ENCODE results near the gene ZNF485.
"Not testable (repeated sequence)": the region's sequence is repeated elsewhere in the genome, so short reads cannot be mapped to it uniquely, and the experiment has no call there.

The ZNF485 gene

GRCh38 chr10:43591303-43591904 lies 14.8 kb upstream of the ZNF485 start:
- Mint-ChIP-seq H3K4me3 (no peak overlapping the region), H3K27me3 (peaks cover 9% of the 10 kb centered on the region), H3K36me3 (ENCODE audit: low read depth) (no peaks in the 10 kb centered on the region), H3K9me3 (peaks cover 14% of the 10 kb centered on the region), H3K27ac (no peak overlapping the region), H3K4me1 (ENCODE audit: low read depth) (peaks cover 25% of the 10 kb centered on the region)

- peaks cover 4% of the 10 kb centered on the region for H3K27me3 Mint-ChIP-seq
- peaks cover 14% of the 10 kb centered on the region for H3K9me3 Mint-ChIP-seq
- peaks cover 31% of the 10 kb centered on the region for H3K4me1 Mint-ChIP-seq (ENCODE audit: low read depth)
- H3K36me3 Mint-ChIP-seq (ENCODE audit: low read depth), result no peaks in the 10 kb centered on the region
- peak overlapping the region; percentile 75 for H3K4me3 Mint-ChIP-seq
- peak overlapping the region; percentile 73 for H3K27ac Mint-ChIP-seq
These were observed 11.2 kb upstream of the ZNF485 start for GRCh38 chr10:43594944-43595589.

GRCh38 chr10:43595739-43596298 lies 10.4 kb upstream of the ZNF485 start:
- Mint-ChIP-seq H3K36me3 (ENCODE audit: low read depth) (no peaks in the 10 kb centered on the region), H3K27ac (peak overlapping the region; percentile 73), H3K4me1 (ENCODE audit: low read depth) (peaks cover 31% of the 10 kb centered on the region), H3K4me3 (peak overlapping the region; percentile 75), H3K27me3 (peaks cover 4% of the 10 kb centered on the region), H3K9me3 (peaks cover 14% of the 10 kb centered on the region)

- peaks cover 14% of the 10 kb centered on the region for H3K9me3 Mint-ChIP-seq
- H3K27ac Mint-ChIP-seq, result no peak overlapping the region
- H3K27me3 Mint-ChIP-seq, result peaks cover 4% of the 10 kb centered on the region
- no peaks in the 10 kb centered on the region for H3K36me3 Mint-ChIP-seq (ENCODE audit: low read depth)
- peaks cover 31% of the 10 kb centered on the region for H3K4me1 Mint-ChIP-seq (ENCODE audit: low read depth)
- no peak overlapping the region for H3K4me3 Mint-ChIP-seq
These were observed 9.7 kb upstream of the ZNF485 start for GRCh38 chr10:43596546-43596945.

GRCh38 chr10:43598446-43598845 lies 7.8 kb upstream of the ZNF485 start:
- Mint-ChIP-seq H3K9me3 (peaks cover 10% of the 10 kb centered on the region), H3K27ac (no peak overlapping the region), H3K4me3 (no peak overlapping the region), H3K36me3 (ENCODE audit: low read depth) (no peaks in the 10 kb centered on the region), H3K27me3 (peaks cover 9% of the 10 kb centered on the region), H3K4me1 (ENCODE audit: low read depth) (peaks cover 31% of the 10 kb centered on the region)

- H3K4me3 Mint-ChIP-seq, result no peak overlapping the region
- H3K9me3 Mint-ChIP-seq, result peaks cover 5% of the 10 kb centered on the region
- peaks cover 26% of the 10 kb centered on the region for H3K4me1 Mint-ChIP-seq (ENCODE audit: low read depth)
- peaks cover 5% of the 10 kb centered on the region for H3K27me3 Mint-ChIP-seq
- H3K36me3 Mint-ChIP-seq (ENCODE audit: low read depth), result no peaks in the 10 kb centered on the region
- no peak overlapping the region for H3K27ac Mint-ChIP-seq
These were observed 6.9 kb upstream of the ZNF485 start for GRCh38 chr10:43599333-43599732.

GRCh38 chr10:43601576-43601975 lies 4.7 kb upstream of the ZNF485 start:
- peaks cover 11% of the 10 kb centered on the region for H3K4me1 Mint-ChIP-seq (ENCODE audit: low read depth)
- not testable (repeated sequence) for H3K4me3 Mint-ChIP-seq; H3K27ac Mint-ChIP-seq; H3K9me3 Mint-ChIP-seq; H3K36me3 Mint-ChIP-seq (ENCODE audit: low read depth); H3K27me3 Mint-ChIP-seq

- H3K9me3 Mint-ChIP-seq, result peaks cover 13% of the 10 kb centered on the region
- peaks cover 40% of the 10 kb centered on the region for H3K36me3 Mint-ChIP-seq (ENCODE audit: low read depth)
- H3K4me1 Mint-ChIP-seq (ENCODE audit: low read depth), result peaks cover 43% of the 10 kb centered on the region
- peak overlapping the region; percentile 32 for H3K27ac Mint-ChIP-seq
- H3K27me3 Mint-ChIP-seq, result peaks cover 5% of the 10 kb centered on the region
- peak overlapping the region; percentile 87 for H3K4me3 Mint-ChIP-seq
These were observed 352 bp upstream of the ZNF485 start for GRCh38 chr10:43605850-43606322.

GRCh38 chr10:43607199-43607573 lies 948 bp downstream of the ZNF485 start:
- peaks cover 2% of the 10 kb centered on the region for H3K27me3 Mint-ChIP-seq
- peak overlapping the region; percentile 89 for H3K27ac Mint-ChIP-seq
- H3K4me3 Mint-ChIP-seq, result peak overlapping the region; percentile 87
- H3K36me3 Mint-ChIP-seq (ENCODE audit: low read depth), result peaks cover 52% of the 10 kb centered on the region
- H3K9me3 Mint-ChIP-seq, result peaks cover 15% of the 10 kb centered on the region
- peaks cover 43% of the 10 kb centered on the region for H3K4me1 Mint-ChIP-seq (ENCODE audit: low read depth)

- Mint-ChIP-seq H3K4me1 (ENCODE audit: low read depth) (peaks cover 53% of the 10 kb centered on the region), H3K36me3 (ENCODE audit: low read depth) (peaks cover 87% of the 10 kb centered on the region), H3K27me3 (no peaks in the 10 kb centered on the region), H3K9me3 (peaks cover 32% of the 10 kb centered on the region), H3K27ac (no peak overlapping the region), H3K4me3 (no peak overlapping the region)
These were observed 4.4 kb downstream of the ZNF485 start for GRCh38 chr10:43610636-43611035.

GRCh38 chr10:43616697-43617370 lies 10.6 kb downstream of the ZNF485 start:
- peaks cover 11% of the 10 kb centered on the region for H3K4me1 Mint-ChIP-seq (ENCODE audit: low read depth)
- H3K9me3 Mint-ChIP-seq, result peaks cover 49% of the 10 kb centered on the region
- no peaks in the 10 kb centered on the region for H3K27me3 Mint-ChIP-seq
- peaks cover 74% of the 10 kb centered on the region for H3K36me3 Mint-ChIP-seq (ENCODE audit: low read depth)
- no peak overlapping the region for H3K27ac Mint-ChIP-seq
- no peak overlapping the region for H3K4me3 Mint-ChIP-seq

GRCh38 chr10:43619368-43619767 lies 13.1 kb downstream of the ZNF485 start:
- peaks cover 13% of the 10 kb centered on the region for H3K4me1 Mint-ChIP-seq (ENCODE audit: low read depth)
- no peak overlapping the region for H3K27ac Mint-ChIP-seq
- peaks cover 50% of the 10 kb centered on the region for H3K9me3 Mint-ChIP-seq
- H3K4me3 Mint-ChIP-seq, result no peak overlapping the region
- no peaks in the 10 kb centered on the region for H3K27me3 Mint-ChIP-seq
- H3K36me3 Mint-ChIP-seq (ENCODE audit: low read depth), result peaks cover 53% of the 10 kb centered on the region

- Mint-ChIP-seq H3K4me1 (ENCODE audit: low read depth) (peaks cover 13% of the 10 kb centered on the region), H3K27me3 (no peaks in the 10 kb centered on the region), H3K36me3 (ENCODE audit: low read depth) (peaks cover 26% of the 10 kb centered on the region), H3K4me3 (no peak overlapping the region), H3K27ac (no peak overlapping the region), H3K9me3 (peaks cover 30% of the 10 kb centered on the region)
These were observed 15.8 kb downstream of the ZNF485 start for GRCh38 chr10:43622038-43622437.

- H3K27me3 Mint-ChIP-seq, result no peaks in the 10 kb centered on the region
- peaks cover 20% of the 10 kb centered on the region for H3K36me3 Mint-ChIP-seq (ENCODE audit: low read depth)
- H3K4me3 Mint-ChIP-seq, result peak overlapping the region; percentile 49
- peaks cover 13% of the 10 kb centered on the region for H3K4me1 Mint-ChIP-seq (ENCODE audit: low read depth)
- H3K27ac Mint-ChIP-seq, result no peak overlapping the region
- peaks cover 31% of the 10 kb centered on the region for H3K9me3 Mint-ChIP-seq
These were observed 17.1 kb downstream of the ZNF485 start for GRCh38 chr10:43623351-43623750.

- H3K36me3 Mint-ChIP-seq (ENCODE audit: low read depth), result no peaks in the 10 kb centered on the region
- peaks cover 11% of the 10 kb centered on the region for H3K9me3 Mint-ChIP-seq
- no peak overlapping the region for H3K27ac Mint-ChIP-seq
- peaks cover 6% of the 10 kb centered on the region for H3K4me1 Mint-ChIP-seq (ENCODE audit: low read depth)
- H3K4me3 Mint-ChIP-seq, result no peak overlapping the region
- H3K27me3 Mint-ChIP-seq, result no peaks in the 10 kb centered on the region
These were observed 21.7 kb downstream of the ZNF485 start for GRCh38 chr10:43627942-43628341.

All from stimulated activated naive CD8-positive, alpha-beta T cell treated with anti-CD3 and anti-CD28 coated beads, Interleukin-15, Interleukin-2, amounts not matched to agents 100 ng/mL and 50 ng/mL, for 24 hours (primary cell).